H1 (cell line): ENCODE measurements around the gene ZCCHC9. TPM values are rescaled to one million over a fixed set of nuclear protein-coding genes. Genes with fewer than 3 reads are reported as not detected.

Source experiments
- ASH2L ChIP-seq: fragments of 200-600, 300-600 bp; sonication (generic); IDR thresholded peaks from one replicate; pipeline ENCODE4 v1.7.1; 2017; ENCODE audit warnings: low read length
- SP2 ChIP-seq: IDR thresholded peaks from 2 replicates; pipeline ENCODE4 v1.6.1; 2012; ENCODE audit warnings: mild to moderate bottlenecking, low read length, inconsistent platforms
- polyA plus RNA-seq, 7 experiments: library from polyadenylated mRNA; depleted of rRNA in 3 of 7; stranded (reverse) in 5 of 7; unstranded in 2 of 7; fragments of >200 nt in 5 of 7; fragments of 200-250 nt in 2 of 7; gene quantifications; 1 replicate in 5 of 7; 2 replicates in 1 of 7; 4 replicates in 1 of 7; pipeline versions ENCODE4 v1.2.1 to v1.2.3, GENCODE V29; 2011 to 2013; ENCODE audit warnings: missing spikeins in 2 of 7, mixed read lengths in 2 of 7
- total RNA-seq: library from RNA; stranded (reverse); fragmentation: NEBNext Ultra II Directional; extraction: Animal tissue kit (Norgen Biotek cat#: 25700); gene quantifications from 2 replicates; pipeline ENCODE4 v1.2.1, GENCODE V29; 2021

The ZCCHC9 gene
- total and polyA plus RNA-seq, 2 of the 8 experiments (the other 6 are each of a cell fraction or from before 2014, with no cell fraction given): 10.9 to 33.6 TPM

DNA sequence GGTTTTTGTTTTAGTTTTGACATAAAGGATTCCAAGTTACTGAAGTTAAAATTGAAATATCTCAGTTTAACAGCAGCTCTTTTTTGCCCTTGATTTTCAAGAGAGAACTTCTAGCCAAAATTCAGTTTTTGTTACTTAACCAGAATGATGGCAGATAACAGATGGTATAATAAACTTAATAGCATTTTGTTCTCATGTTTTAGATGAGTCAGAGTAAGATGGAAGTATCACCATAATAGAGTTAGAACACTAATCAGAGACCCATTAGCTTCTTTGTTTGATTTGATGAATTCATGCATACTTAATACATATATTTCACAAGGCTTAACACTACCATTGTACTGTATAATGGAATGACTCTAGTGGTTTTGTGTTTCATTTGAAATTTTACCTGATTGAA is 11.9 kb downstream of the ZCCHC9 start (continued):
- TF ChIP-seq ASH2L (no peak), SP2 (no peak)
